Fibroblast of lung (primary cell): ENCODE results near the gene KRT23. TPM values are rescaled to one million over a fixed set of nuclear protein-coding genes. Genes with fewer than 3 reads are reported as not detected.

ENCODE experiments used
- DNase-seq, 2 donors: peaks; one replicate each; pipeline versions ENCODE4 v3.0.0 to v3.0.0-alpha.2; 2010; ENCODE audit warnings: low read depth in 2 of 2
- H2AFZ ChIP-seq: 2 replicates; pipeline ENCODE4 v1.5.1; 2012; ENCODE audit warnings: low read length, control low read depth, inconsistent platforms
- H3K27ac ChIP-seq: 2 replicates; pipeline ENCODE4 v1.5.1; 2011; ENCODE audit warnings: low read length, control low read depth; ENCODE audit not compliant: insufficient read depth
- H3K27me3 ChIP-seq: 2 replicates; pipeline ENCODE4 v1.5.1; 2011; ENCODE audit warnings: mild to moderate bottlenecking, low read length; ENCODE audit not compliant: control insufficient read depth, insufficient read depth
- H3K36me3 ChIP-seq: 2 replicates; pipeline ENCODE4 v1.5.1; 2011; ENCODE audit warnings: low read length; ENCODE audit not compliant: control insufficient read depth, insufficient read depth
- H3K4me1 ChIP-seq: 2 replicates; pipeline ENCODE4 v1.5.1; 2011; ENCODE audit warnings: low read length; ENCODE audit not compliant: control insufficient read depth, insufficient read depth; ENCODE audit errors: extremely low read depth
- H3K4me2 ChIP-seq: 2 replicates; pipeline ENCODE4 v1.5.1; 2011; ENCODE audit warnings: low read length, control low read depth; ENCODE audit not compliant: insufficient read depth; ENCODE audit errors: extremely low read depth
- H3K4me3 ChIP-seq, 4 experiments: fragments of 200-600 bp in 1 of 4; sonication (generic) in 1 of 4; replicated peaks in 1 of 4; 2 replicates each; pipeline ENCODE4 v1.5.1; 2011 to 2016; ENCODE audit warnings: low read length in 4 of 4, low read depth in 3 of 4, mild to moderate bottlenecking in 3 of 4, control low read depth in 2 of 4, inconsistent platforms in 1 of 4, mixed read lengths in 1 of 4; ENCODE audit not compliant: insufficient read depth in 1 of 4; ENCODE audit errors: control extremely low read depth in 1 of 4
- H3K79me2 ChIP-seq: 2 replicates; pipeline ENCODE4 v1.5.1; 2012; ENCODE audit warnings: mild to moderate bottlenecking, low read length, inconsistent platforms; ENCODE audit not compliant: control insufficient read depth, insufficient read depth
- H3K9ac ChIP-seq: 2 replicates; pipeline ENCODE4 v1.5.1; 2011; ENCODE audit warnings: mild to moderate bottlenecking, low read length, control low read depth; ENCODE audit not compliant: insufficient read depth
- H3K9me3 ChIP-seq: 2 replicates; pipeline ENCODE4 v1.5.1; 2012; ENCODE audit warnings: low read depth, low read length; ENCODE audit not compliant: control insufficient read depth, insufficient read depth
- H4K20me1 ChIP-seq: 2 replicates; pipeline ENCODE4 v1.5.1; 2011; ENCODE audit warnings: low read length; ENCODE audit not compliant: control insufficient read depth, insufficient read depth; ENCODE audit errors: extremely low read depth
- EZH2 ChIP-seq: IDR thresholded peaks from 2 replicates; pipeline ENCODE4 v1.5.1; 2012; ENCODE audit warnings: low read length, control low read depth, mild to moderate bottlenecking; ENCODE audit errors: missing control alignments
- polyA plus RNA-seq, 2 donors: library from polyadenylated mRNA; depleted of rRNA in 1 of 2; stranded (reverse) in 1 of 2; unstranded in 1 of 2; fragments of >200 nt; gene quantifications; 2 replicates each; pipeline ENCODE4 v1.2.1, GENCODE V29; 2011 to 2012; ENCODE audit warnings: missing spikeins in 1 of 2
- total RNA-seq: library from RNA; depleted of rRNA; stranded (reverse); fragments of >200 nt; gene quantifications from 2 replicates; pipeline ENCODE4 v1.2.1, GENCODE V29; 2014
- TF ChIP-seq, protein P1 (sequence below), 2 donors: IDR thresholded peaks in 1 of 2; conservative IDR thresholded peaks in 1 of 2; 1 replicate in 1 of 2; 2 replicates in 1 of 2; pipeline ENCODE4 v1.5.1; 2011 to 2012; ENCODE audit warnings: low read length in 2 of 2, control low read depth in 1 of 2, inconsistent platforms in 1 of 2, low read depth in 1 of 2, mild to moderate bottlenecking in 1 of 2

KRT23 gene
- total and polyA plus RNA-seq, 2 donors (not counting 1 experiment from before 2014, with no cell fraction given): 0.17 TPM; not detected in 1

DNA sequence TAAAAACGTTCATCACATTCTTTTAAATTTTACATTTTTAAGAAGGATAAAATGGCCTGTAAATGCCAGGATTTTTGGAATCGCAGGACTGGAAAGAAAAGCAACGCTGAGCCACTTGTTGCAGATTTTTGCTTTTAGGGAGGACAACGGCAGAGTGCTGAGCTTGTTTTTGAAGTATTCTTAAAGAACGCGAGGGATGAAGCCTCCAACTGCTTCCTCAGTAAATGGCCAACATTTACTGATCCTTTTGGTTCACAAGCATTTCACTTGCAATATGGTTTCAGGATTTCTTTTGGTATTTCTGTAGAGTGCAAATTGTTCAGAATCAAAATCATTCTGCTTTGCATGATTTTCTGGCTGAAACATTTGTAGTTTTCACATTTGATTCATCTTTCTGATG lies 2.8 kb upstream of the KRT23 start:
- H3K4me3 ChIP-seq: no peak overlapping the region
- no peaks in the 10 kb centered on the region for H4K20me1 ChIP-seq
- no peak overlapping the region for H3K27ac ChIP-seq
- no peaks in the 10 kb centered on the region for H3K27me3 ChIP-seq
- H3K4me2 ChIP-seq: no peak overlapping the region
- DNase-seq: no peak
- TF ChIP-seq, protein P1, sequence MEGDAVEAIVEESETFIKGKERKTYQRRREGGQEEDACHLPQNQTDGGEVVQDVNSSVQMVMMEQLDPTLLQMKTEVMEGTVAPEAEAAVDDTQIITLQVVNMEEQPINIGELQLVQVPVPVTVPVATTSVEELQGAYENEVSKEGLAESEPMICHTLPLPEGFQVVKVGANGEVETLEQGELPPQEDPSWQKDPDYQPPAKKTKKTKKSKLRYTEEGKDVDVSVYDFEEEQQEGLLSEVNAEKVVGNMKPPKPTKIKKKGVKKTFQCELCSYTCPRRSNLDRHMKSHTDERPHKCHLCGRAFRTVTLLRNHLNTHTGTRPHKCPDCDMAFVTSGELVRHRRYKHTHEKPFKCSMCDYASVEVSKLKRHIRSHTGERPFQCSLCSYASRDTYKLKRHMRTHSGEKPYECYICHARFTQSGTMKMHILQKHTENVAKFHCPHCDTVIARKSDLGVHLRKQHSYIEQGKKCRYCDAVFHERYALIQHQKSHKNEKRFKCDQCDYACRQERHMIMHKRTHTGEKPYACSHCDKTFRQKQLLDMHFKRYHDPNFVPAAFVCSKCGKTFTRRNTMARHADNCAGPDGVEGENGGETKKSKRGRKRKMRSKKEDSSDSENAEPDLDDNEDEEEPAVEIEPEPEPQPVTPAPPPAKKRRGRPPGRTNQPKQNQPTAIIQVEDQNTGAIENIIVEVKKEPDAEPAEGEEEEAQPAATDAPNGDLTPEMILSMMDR (conservative IDR thresholded peaks at IDR 0.05 in 1 of 2, IDR thresholded peaks at IDR 0.05 in 1 of 2; ENCODE audit: low read depth in 1 of 2, low read length in 2 of 2): no peak
- no peaks in the 10 kb centered on the region for H3K9me3 ChIP-seq
- H3K79me2 ChIP-seq: no peaks in the 10 kb centered on the region
- H3K36me3 ChIP-seq: no peaks in the 10 kb centered on the region
- no peaks in the 10 kb centered on the region for H3K4me1 ChIP-seq
- no peak overlapping the region for H2AFZ ChIP-seq
- H3K9ac ChIP-seq: no peak overlapping the region

DNA sequence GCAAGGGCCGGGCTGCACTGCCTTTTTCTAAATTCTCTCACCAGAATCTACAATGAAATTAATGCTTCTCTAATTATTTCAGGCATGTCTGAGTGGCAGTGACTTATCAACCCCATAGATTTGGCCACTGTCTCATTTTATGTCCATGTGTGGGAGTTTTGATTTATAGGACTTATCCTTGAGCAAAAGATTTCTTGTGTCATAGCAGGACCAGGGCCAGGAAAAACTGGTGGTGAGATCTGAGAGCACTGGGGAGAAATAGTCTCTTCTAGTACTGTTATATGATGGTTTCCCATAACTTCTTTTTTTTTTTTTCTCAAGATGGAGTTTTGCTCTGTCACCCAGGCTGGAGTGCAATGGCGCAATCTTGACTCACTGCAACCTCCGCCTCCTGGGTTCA lies 1.5 kb upstream of the KRT23 start:
- Histone ChIP-seq H4K20me1 (no peaks in the 10 kb centered on the region), H3K36me3 (no peaks in the 10 kb centered on the region), H3K27ac (no peak overlapping the region), H2AFZ (no peak overlapping the region), H3K4me2 (no peak overlapping the region), H3K27me3 (no peaks in the 10 kb centered on the region), H3K9ac (no peak overlapping the region), H3K4me3 (no peak overlapping the region), H3K9me3 (no peaks in the 10 kb centered on the region), H3K79me2 (no peaks in the 10 kb centered on the region), H3K4me1 (no peaks in the 10 kb centered on the region)
- TF ChIP-seq, protein P1 (conservative IDR thresholded peaks at IDR 0.05 in 1 of 2, IDR thresholded peaks at IDR 0.05 in 1 of 2; ENCODE audit: low read depth in 1 of 2, low read length in 2 of 2): no peak
- no peak for TF ChIP-seq EZH2
- peak in 1 of 2 donors; percentile 90 for DNase-seq

DNA sequence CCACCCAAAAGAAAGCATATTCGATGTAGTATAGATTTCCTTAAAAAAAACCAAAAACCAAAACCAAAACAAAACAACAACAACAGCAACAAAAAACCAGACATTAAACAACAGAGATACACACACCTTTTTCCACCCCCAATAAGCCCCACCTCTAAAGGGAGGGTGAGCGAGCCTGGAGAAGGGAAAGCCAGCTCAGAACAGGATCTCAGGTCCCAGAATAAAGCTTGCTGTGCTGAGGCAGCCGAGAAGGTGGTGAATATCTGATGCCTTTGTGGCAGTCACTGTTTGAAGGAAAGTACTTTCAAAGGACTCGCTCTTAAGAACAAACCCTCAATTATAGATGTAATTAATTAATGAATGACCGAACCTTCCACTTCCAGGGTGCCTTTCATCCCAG lies 470 bp downstream of the KRT23 start:
- H3K4me1 ChIP-seq: no peaks in the 10 kb centered on the region
- no peak overlapping the region for H2AFZ ChIP-seq

More for the DNA sequence above, 470 bp downstream of the KRT23 start:
- no peaks in the 10 kb centered on the region for H3K27me3 ChIP-seq
- H3K9me3 ChIP-seq: no peaks in the 10 kb centered on the region
- no peaks in the 10 kb centered on the region for H3K79me2 ChIP-seq
- DNase-seq: no peak
- no peak overlapping the region for H3K9ac ChIP-seq
- TF ChIP-seq, protein P1 (conservative IDR thresholded peaks at IDR 0.05 in 1 of 2, IDR thresholded peaks at IDR 0.05 in 1 of 2; ENCODE audit: low read depth in 1 of 2, low read length in 2 of 2): no peak
- no peak for TF ChIP-seq EZH2
- H3K27ac ChIP-seq: no peak overlapping the region
- H4K20me1 ChIP-seq: no peaks in the 10 kb centered on the region
- no peaks in the 10 kb centered on the region for H3K36me3 ChIP-seq
- no peak overlapping the region for H3K4me3 ChIP-seq
- no peak overlapping the region for H3K4me2 ChIP-seq
